MCF 10A (cell line): ENCODE results near the gene RASGEF1C. TPM values are rescaled to one million over a fixed set of nuclear protein-coding genes. Genes with fewer than 3 reads are reported as not detected.

Experiments used
- BruUV-seq: library from RNA; stranded (reverse); fragments of 400-500 nt; replicated peaks from 2 replicates; lab custom pipeline; 2021; lab: Mats Ljungman, UMichigan
- CTCF ChIA-PET: fragments of 300-600 bp; sonication (Branson Sonifier 250); formaldehyde crosslinking; extraction: SDS; loops from one replicate; lab custom pipeline; 2021; ENCODE audit warnings: antibody characterized with exemption, inconsistent platforms; lab: Yijun Ruan, JAX
- POLR2A ChIA-PET: fragments of 300-600, 350-650 bp; sonication (Branson Sonifier 250); formaldehyde crosslinking; extraction: SDS; loops from one replicate; lab custom pipeline; 2020; ENCODE audit warnings: antibody characterized with exemption, inconsistent platforms; lab: Yijun Ruan, JAX
- DNase-seq: peaks from one replicate; pipeline ENCODE4 v3.0.0-alpha.2; 2018; ENCODE audit not compliant: unreplicated experiment
- H3K27ac Mint-ChIP-seq: one replicate; pipeline ENCODE4 v1.8.0; 2022; ENCODE audit warnings: mild to moderate bottlenecking, low read depth, mixed read lengths; ENCODE audit not compliant: unreplicated experiment
- H3K27me3 Mint-ChIP-seq: one replicate; pipeline ENCODE4 v1.8.0; 2022; ENCODE audit warnings: mixed read lengths; ENCODE audit not compliant: insufficient read depth, unreplicated experiment
- H3K36me3 Mint-ChIP-seq: one replicate; pipeline ENCODE4 v1.8.0; 2022; ENCODE audit warnings: mild to moderate bottlenecking, moderate library complexity, mixed read lengths; ENCODE audit not compliant: insufficient read depth, unreplicated experiment
- H3K4me1 Mint-ChIP-seq: one replicate; pipeline ENCODE4 v1.8.0; 2022; ENCODE audit warnings: mixed read lengths; ENCODE audit not compliant: insufficient read depth, unreplicated experiment
- H3K4me3 Mint-ChIP-seq: one replicate; pipeline ENCODE4 v1.8.0; 2022; ENCODE audit warnings: mild to moderate bottlenecking, moderate library complexity, mixed read lengths; ENCODE audit not compliant: unreplicated experiment
- H3K9me3 Mint-ChIP-seq: one replicate; pipeline ENCODE4 v1.8.0; 2022; ENCODE audit warnings: mixed read lengths; ENCODE audit not compliant: unreplicated experiment
- CTCF ChIP-seq: fragments of 200-600 bp; IDR thresholded peaks from one replicate; pipeline ENCODE4 v1.8.0; 2022; ENCODE audit warnings: antibody characterized with exemption, mild to moderate bottlenecking; ENCODE audit not compliant: unreplicated experiment
- intact Hi-C: fragments of 100-400 bp; cut with micrococcal nuclease; formaldehyde crosslinking; loops from 2 replicates; pipeline ENCODE4 v1.14.1; 2022
- total RNA-seq: library from RNA; stranded (reverse); gene quantifications from 2 replicates; pipeline ENCODE4 v1.2.3, GENCODE V29; 2022

The RASGEF1C gene
- total RNA-seq, 1 experiment from 2014 or later = not detected

- Mint-ChIP-seq H3K27me3 (peaks cover 20% of the 10 kb centered on the region), H3K27ac (no peak overlapping the region), H3K4me1 (peaks cover 9% of the 10 kb centered on the region), H3K36me3 (peaks cover 7% of the 10 kb centered on the region), H3K4me3 (no peak overlapping the region), H3K9me3 (no peaks in the 10 kb centered on the region)
- DNase-seq = peak; percentile 94
- ChIA-PET POLR2A (interaction anchor here (0.7 kb wide), 1 partner anchor 19 kb away, joined by 3 read pairs; no protein-coding TSS in a partner anchor), CTCF (interaction anchor here (0.6 to 1.2 kb wide), 2 partner anchors 8 to 15 kb away, joined by 3 to 5 read pairs; no protein-coding TSS in a partner anchor)
- no TSS peak for BruUV-seq
- TF ChIP-seq CTCF = no peak
- intact Hi-C loops = no loop called here
These were observed 73.7 kb downstream of the RASGEF1C start for GRCh38 chr5:180135128-180135955.

- no peak for DNase-seq
- Mint-ChIP-seq H3K27ac (no peak overlapping the region), H3K9me3 (no peaks in the 10 kb centered on the region), H3K36me3 (peaks cover 7% of the 10 kb centered on the region), H3K27me3 (peaks cover 10% of the 10 kb centered on the region), H3K4me1 (peaks cover 9% of the 10 kb centered on the region), H3K4me3 (no peak overlapping the region)
- POLR2A ChIA-PET = no interaction called here
- intact Hi-C loops = no loop called here
- CTCF ChIA-PET = interaction anchor here (0.9 to 1.0 kb wide), 2 partner anchors 227 to 335 kb away, joined by 3 read pairs; no protein-coding TSS in a partner anchor
- no peak for TF ChIP-seq CTCF
- BruUV-seq = no TSS peak
These were observed 75.0 kb downstream of the RASGEF1C start for GRCh38 chr5:180133971-180134508.

GRCh38 chr5:180133551-180133950 lies 75.5 kb downstream of the RASGEF1C start:
- POLR2A ChIA-PET = interaction anchor here (1.1 kb wide), 1 partner anchor 10 kb away, joined by 3 read pairs; no protein-coding TSS in a partner anchor
- BruUV-seq = no TSS peak
- Mint-ChIP-seq H3K4me1 (peaks cover 9% of the 10 kb centered on the region), H3K9me3 (no peaks in the 10 kb centered on the region), H3K4me3 (no peak overlapping the region), H3K36me3 (peaks cover 3% of the 10 kb centered on the region), H3K27me3 (peaks cover 5% of the 10 kb centered on the region), H3K27ac (no peak overlapping the region)
- no peak for DNase-seq
- CTCF ChIA-PET = interaction anchor here (0.6 to 1.0 kb wide), 5 partner anchors 9 to 351 kb away, joined by 3 to 6 read pairs (median 3); no protein-coding TSS in a partner anchor
- intact Hi-C loops = no loop called here
- no peak for TF ChIP-seq CTCF

GRCh38 chr5:180133060-180133459 lies 76.0 kb downstream of the RASGEF1C start:
- CTCF ChIA-PET = interaction anchor here (0.6 to 1.0 kb wide), 6 partner anchors 9 to 351 kb away, joined by 3 to 6 read pairs (median 3); no protein-coding TSS in a partner anchor
- H3K4me3 Mint-ChIP-seq = no peak overlapping the region
- BruUV-seq = no TSS peak

More at GRCh38 chr5:180133060-180133459, 76.0 kb downstream of the RASGEF1C start:
- H3K9me3 Mint-ChIP-seq = no peaks in the 10 kb centered on the region
- peaks cover 9% of the 10 kb centered on the region for H3K4me1 Mint-ChIP-seq
- no peaks in the 10 kb centered on the region for H3K36me3 Mint-ChIP-seq
- DNase-seq = no peak
- POLR2A ChIA-PET = interaction anchor here (1.1 kb wide), 1 partner anchor 10 kb away, joined by 3 read pairs; no protein-coding TSS in a partner anchor
- intact Hi-C loops = no loop called here
- no peak overlapping the region for H3K27ac Mint-ChIP-seq
- TF ChIP-seq CTCF = no peak
- H3K27me3 Mint-ChIP-seq = no peaks in the 10 kb centered on the region
